ENCODE results near the gene ISM2. TPM values are rescaled to one million over a fixed set of nuclear protein-coding genes. Genes with fewer than 3 reads are reported as not detected.

ISM2 gene
- total RNA-seq, 1 donor from 2014 or later, result not detected

DNA sequence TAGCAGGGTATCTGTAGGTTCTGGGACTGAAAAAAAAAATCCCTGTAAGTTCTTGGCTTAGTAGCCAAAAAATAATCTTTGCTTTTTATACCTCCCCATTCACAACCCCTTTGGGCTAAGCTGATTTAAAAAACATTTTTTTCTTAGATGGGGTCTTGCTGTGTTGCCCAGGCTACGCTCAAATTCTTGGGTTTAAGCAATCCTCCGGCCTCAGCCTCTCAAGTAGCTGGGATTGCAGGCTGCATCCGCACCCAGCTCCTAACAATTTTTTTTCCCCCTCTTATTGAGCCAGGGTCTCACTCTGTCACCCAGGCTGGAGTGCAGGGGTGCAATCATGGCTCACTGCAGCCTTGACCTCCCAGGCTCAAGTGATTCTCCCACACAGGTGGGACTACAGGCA is 9.1 kb upstream of the ISM2 start:
- DNase-seq, result no peak

DNA sequence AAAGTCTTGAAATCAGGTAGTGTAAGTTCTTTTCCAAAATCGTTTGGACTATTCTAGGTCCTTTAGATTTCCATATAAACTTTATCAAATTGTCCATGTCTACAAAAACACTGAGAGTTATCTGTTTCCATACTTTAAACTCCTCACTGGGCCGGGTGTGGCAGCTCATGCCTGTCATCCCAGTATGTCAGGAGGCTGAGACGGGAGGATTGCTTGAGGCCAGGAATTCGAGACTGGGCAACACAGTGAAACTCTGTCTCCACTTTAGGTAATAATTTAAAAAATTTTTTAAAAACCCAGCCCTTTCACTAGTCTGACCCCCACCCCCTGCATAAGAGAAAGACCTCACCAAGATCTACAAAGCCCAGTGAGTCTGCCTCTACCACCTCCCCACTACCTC is 6.4 kb upstream of the ISM2 start:
- no peak for DNase-seq

DNA sequence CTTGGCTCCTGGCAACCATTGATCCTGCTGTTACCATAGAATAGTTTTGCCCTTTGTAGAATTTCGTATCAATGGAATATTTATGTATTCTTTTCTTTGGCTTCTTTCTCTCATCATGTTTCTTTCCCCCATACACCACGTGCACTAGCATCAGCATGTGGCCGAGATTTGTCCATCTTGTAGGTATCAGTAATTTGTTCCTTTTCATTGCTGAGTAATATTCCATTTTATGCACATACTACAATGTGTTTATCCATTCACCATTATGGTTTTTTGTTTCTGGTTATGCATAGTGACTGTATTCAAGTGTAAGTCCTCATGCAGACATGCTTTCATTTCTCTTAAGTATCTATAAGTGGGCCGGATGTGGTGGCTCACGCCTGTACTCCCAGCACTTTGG is 4.5 kb upstream of the ISM2 start:
- no peak for DNase-seq

DNA sequence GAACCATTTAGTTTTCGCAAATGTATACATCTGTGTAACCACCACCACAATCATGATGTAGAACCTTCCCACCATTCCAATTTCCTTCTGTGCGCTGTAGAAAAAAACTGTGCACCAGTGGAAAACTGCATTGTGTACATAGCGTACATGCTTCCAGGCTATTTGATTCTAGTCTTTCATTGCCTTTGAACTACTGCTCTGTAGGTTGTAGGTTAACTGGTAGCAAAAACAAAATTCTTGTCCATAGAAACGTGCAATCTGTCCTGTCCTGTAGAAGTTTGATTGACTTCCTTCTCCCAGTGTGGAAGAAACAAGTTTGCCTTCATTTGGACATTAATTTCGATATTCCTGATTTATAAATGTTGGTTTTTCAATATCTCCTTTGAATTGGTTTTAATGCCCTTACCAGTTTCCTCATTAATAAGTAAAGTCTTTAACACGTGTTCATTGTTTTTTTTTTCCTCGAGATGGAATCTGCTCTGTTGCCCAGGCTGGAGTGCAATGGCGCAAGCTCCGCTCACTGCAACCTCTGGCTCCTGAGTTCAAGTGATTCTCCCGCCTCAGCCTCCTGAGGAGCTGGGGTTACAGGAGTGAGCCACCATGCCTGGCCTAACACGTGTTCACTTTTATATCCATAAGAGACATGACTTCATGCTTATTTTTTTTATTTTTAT is 3.6 kb upstream of the ISM2 start:
- no peak for DNase-seq

DNA sequence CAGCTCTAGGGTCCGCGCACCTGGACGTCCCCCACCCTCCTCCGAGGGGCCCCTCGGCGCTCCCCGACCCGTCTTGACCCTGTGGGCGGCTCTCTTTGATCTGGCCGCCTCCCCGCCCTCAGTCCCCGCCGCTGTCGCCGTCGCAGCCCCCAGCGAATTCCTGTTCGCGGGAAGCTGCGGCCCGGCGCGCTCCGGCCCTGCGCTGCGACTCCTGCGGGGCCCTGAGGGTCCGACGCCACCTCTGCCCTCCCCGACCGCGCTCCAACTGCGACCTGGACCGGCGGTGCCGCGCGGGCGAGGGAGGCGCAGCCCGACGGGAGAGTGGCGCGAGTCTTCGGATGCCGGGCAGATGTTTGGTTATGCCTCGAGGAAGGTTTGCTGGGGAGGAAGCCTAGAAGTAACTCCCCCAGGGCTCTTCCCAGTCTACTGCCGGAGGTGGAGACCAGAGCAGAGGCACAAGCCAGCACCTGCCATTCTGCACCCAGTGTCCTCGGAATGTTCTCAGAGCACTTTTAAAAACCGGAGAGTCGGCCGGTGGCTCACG is 440 bp upstream of the ISM2 start:
- DNase-seq, result no peak

DNA sequence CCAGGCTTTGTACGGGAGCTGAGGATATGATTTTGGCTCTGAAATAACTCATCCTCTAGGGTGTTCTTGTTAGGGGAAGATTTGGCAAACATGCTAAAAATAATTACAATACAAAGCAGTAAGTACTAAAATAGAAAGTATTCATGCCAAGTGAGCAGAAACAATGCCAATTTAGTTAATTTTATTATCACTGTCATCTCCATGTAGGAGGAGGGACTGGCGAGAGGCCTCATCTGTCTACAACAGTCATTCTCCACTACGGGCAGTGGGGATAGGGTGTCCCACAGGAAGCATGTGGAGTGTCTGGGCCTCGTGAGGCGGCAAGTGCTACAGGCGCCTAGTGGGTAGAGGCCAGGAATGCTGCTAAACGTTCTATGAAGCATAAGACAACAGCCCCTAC is 3.3 kb downstream of the ISM2 start:
- DNase-seq, result no peak

DNA sequence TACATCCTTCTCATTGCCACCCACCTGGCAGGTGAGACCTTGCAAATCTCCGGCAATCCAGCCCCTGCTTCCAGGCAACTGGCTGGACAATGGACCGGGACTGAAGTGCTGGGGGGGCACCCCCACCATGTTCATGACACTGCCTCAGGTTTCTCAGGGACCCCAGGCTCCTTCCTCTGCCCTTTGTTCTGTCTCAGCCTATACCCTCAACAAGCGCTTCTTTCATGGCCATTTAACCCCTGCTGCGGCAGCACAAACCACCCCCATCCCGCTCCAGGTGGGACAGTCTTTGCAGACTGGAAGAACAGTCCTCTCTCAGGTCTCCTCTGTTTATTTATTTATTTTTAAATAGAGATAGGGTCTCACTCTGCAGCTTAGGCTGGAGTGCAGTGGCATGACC is 7.6 kb downstream of the ISM2 start:
- DNase-seq, result no peak

DNA sequence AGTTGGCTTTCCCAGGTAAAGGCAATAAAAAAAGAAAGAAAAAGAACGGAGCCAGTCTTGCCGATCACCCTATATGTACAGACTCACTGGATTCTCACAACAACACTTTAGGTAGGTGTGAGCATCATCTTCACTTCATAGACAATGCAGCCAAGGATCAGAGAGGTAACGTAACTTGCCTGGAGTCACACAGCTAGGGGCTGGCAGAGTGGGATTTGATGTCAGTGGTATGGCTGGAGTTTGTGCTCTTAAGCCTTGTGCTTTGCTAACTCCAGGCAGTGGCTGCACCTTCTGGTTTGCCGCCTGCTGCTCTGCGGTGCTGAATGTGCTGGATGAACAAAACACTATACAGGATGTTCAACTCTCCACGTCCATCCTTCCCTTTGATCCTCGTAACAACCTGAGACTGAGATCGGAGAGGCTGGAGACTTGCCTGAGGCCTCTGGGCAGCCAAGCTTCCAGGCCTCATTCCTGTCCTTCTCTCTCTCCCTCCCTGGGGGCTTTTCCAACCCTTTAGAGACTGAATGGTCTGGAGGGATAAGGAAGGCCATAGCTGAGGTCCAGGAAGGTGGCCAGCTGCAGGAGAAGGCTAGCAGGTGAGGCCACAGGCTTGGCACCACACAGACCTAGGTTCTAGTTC is 8.1 kb downstream of the ISM2 start:
- no peak for DNase-seq

DNA sequence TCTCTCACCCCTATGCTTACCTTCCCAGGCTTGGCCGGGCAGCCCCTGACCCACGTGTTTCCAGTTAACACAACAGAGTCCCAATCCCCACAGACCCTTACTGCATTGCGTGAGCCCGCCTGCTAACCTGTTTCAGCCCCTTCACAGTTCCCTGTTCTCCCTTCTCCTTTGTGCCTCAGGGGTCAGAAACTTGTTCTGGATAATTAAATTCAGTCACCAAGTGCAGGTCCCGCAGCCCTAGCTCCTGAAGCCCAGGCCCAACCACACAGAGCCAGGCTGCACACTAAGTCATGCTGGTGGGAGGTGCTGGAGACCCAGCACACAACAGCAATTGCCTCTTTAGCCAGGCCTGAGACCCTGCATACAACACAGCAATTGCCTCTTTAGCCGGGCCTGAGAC is 9.6 kb downstream of the ISM2 start:
- no peak for DNase-seq

DNA sequence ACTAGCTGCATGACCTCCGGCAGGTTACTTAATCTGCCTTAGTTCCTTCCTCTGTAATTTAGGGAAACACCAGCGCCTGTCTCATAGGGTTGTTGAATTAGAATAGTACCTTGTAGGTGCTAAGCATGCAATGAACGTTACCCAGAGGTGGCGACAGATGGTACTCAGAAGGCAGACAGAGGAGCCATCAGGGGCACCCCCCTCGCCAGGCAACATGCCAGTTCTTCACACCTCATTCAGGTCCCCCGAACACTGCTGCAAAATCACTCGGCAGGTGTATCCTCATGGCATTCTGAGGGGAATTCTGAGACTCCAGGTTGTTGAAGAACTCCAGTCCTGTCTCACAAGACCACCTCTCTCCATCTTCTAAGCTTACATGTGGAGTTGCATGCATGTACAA is 10.1 kb downstream of the ISM2 start:
- no peak for DNase-seq

DNA sequence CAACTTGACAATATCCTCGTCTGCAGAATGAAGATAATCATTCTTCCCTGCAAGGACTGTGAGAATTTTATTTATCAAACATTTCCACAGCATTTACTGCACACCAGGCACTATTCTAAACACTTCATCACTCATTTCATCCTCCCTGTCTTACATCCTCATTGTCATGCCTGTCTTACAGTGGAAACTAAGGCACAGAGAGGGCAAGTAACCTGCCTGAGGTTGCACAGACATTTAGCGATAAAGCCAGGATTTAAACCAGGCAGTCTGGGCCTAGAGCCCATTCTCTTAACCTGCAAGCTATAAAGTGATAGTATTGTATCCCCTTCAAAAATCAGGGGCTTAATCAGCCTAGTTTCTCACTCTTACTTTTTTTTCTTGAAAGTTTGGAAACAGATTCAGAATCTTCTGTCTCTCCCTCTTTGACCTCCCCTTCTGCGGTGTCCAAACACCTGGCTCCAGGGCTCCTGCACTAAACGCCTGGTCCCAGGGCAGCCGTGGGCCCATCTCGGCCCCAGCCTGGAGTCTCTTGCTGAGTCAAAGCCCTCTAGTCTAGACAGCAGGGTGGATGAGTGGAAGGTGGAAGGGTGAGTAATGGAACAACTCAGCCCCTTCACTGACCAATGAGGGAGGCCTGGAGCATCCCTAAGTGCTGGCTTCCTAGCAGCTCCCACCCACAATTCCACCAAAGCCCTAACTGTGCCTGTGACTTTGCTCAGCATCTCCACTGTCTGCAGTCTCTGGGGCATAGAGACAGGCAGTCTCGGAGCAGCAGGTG is 12.5 kb downstream of the ISM2 start:
- DNase-seq, result no peak

DNA sequence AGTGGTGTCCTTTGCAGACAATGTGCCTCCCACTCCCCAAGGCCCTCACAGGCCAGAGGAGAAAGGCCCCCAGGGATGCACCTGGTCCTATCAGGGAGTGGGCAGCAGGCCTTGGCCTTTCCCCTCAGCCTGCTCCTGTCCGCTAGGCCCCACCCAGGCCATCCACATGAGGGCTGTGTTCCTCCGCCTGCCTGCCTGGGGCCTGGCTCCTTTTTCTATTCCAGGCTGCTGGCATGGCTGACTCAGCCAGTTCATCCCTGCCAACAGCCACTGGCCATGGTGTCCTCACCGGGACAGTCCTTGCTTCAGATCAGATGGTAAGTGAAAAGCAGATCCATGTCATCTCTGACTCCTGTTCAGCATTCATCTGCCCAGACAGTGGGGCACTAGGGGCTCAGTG is 13.4 kb downstream of the ISM2 start:
- no peak for DNase-seq

DNA sequence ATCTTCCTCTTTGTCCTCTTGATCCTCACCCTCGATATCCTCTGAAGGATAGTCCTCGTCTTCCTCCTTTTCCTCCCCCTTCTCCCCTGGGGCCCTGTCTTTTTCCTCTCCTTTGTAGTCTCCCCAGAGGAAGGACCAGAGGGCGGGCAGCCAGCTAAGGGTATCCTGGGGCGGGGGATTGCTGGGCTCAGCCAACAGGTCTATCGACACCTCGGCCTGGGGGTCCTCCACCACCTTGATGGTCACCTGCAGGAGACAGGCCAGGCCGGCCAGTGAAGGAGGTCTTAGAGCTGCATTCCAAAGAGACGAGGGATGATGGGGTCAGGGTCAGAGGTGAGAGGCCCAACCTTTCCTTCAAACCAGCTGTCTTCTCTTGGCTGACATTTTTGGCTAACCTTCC is 16.2 kb downstream of the ISM2 start:
- DNase-seq, result no peak

DNA sequence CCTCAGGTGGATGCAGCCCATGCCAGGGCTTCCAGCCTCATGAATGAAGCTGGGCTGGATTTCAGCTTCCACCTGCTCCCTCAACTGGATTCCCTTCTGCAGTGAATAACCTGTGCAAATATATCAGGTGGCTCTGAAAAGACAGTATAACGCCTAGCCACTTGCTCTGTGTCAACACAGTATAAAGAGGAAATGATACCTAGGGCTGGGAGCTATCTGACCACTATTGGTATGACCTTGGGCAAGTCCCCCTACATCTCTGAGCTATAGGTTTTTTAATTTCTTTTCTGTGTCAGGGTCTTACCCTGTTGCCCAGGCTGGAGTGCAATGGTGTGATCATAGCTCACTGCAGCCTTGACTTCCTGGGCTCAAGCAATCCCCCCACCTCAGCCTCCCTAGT is 19.8 kb downstream of the ISM2 start:
- no peak for DNase-seq

DNA sequence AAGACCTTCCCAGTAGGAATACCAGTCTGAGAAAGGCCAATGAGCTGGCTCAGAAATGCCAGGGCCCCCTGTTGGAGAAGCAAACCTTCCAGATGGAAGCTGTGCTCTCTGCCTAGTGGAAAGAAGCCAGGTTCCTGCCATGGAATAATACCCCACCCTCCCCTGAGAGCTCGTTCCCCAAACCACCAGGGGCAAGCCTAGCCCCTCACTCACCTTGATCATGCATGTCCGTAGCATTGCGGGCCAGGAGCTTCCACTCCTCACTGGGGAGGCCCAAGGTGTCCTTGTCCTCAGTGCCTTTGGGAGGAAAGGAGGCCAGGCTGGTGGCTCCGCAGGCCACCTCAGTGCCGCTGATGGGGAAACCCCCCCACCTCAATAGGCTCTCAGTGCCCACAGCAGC is 20.6 kb downstream of the ISM2 start:
- DNase-seq, result no peak

DNA sequence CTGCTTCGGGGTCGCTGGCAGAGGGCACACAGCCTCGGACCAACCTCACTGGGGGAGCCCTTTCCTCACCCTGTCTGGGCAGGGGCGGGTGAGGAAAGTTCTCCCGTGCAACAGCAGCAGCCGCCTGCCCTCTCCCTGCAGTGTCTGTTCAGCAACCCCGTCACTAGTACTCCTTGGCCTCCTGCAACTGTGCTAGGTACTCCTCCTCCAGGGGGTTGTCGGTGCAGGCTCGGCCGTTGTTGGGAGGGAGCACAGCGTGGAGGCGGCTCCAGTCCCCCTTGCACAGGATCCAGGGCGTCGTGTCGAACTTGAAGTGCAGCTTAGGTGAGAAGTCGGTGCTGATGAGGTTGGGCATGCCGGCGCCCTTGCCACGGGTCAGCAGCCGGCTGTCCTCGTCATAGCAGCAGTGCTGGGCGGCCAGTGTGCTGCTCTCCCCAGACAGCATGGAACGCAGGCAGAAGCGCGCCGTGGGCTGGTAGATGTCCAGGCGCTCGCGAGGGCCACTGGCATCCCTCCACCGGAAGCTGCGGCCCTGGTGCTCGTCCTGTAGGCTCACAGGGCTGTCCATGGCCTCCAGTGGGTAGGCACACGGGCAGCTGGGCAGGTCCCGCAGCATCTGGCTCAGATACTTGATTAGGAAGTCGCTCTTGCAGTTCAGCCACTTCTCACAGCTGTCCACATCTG is 23.0 kb downstream of the ISM2 start:
- no peak for DNase-seq

DNA sequence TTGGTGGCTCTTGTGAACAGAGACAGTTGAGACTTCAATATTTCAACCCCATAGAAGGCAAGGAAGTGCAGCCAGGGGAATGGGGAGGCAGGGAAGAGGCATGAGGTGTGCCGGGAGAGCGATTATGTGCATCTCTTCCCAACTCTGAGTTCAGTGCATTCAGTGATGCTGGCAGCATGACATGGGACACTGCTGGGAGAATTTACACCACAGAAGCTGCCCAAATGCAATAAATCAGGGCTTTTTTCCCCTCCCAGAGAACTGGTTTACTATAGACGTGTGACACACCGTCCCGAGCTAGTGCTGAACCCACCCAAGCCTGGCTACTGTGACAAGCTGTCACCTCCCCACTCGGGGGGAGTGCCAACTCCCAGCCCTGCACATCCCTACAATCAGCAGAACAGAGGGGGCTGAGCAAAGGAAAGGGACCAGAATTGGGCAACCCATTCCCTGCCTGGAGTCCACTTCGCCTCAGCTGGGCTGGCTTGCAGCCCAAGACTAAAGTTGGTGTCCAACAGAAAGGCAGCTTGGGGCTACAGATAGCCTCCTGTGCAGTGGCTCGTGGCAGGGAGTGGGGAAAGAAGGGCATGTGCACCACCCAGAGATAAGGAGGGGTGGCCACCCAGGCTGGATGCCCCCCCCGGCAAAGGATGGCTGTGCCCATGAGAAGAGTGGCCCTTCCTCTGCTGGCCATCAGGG is 24.0 kb downstream of the ISM2 start:
- DNase-seq, result no peak

DNA sequence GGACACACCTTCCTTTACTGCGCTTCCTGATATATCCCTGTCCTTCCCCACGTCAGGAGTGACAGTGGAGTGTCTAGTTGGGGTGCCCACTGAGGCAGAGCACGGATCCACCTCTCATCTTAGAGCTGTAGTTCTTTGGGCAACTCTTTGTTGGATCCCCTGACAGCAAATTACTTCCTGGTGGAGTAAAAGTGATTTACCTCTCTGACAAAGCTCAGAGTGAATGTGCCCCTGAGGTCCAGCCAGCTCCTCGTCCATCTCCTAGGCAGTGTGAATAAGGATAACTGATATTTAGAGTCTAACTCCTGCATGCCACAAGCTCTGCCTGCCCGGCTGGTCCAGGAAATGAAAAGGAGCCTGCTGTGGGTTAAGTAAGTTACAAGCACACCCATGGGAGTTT is 24.7 kb downstream of the ISM2 start:
- no peak for DNase-seq

DNA sequence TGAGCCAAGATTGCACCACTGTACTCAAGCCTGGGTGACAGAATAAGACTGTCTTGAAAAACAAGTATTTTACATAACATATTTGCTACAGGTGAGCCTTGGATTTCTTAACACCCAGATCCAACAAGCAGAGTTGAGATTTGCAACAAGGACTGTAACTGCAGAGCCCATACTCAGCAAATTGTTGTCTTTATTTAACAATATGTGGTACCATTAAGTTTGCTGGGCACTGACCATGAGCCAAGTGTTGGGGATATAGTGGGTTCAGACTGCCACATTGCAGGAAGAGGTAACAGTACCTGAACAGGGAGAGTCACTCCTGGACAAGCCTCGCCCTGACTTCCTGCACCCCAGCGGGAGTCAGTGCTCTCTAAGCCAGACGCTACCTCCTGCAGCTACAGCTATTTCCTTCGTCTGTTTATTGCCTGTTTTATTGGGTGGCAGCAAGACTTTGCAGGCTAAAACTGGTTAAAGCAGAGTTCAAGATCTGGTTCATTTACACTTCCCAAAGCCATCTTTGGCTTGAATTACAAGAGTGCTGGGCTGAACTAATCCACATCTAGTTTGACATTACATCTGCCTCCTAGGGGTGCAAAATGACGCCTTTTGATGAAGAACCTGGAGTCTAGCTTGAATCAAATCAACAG is 28.3 kb downstream of the ISM2 start:
- no peak for DNase-seq

DNA sequence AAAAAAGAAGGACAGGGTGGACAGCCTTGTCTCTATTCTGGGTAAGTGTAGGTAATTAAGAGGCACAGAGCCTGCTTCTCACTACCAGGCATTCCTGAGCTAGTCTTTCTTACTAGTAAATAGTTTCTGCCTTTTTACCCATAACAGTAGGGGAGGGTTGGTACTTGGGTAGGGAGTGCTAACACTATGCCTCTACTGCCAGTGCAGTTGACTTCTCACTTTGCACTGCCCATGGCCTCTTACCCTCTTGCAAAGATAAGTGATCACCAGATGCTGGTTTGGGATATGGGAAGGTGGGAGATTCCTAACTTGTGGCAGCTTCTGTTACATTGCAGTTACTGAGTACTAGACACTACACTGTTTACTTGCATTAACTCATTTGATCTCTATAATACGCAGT is 29.1 kb downstream of the ISM2 start:
- no peak for DNase-seq

DNA sequence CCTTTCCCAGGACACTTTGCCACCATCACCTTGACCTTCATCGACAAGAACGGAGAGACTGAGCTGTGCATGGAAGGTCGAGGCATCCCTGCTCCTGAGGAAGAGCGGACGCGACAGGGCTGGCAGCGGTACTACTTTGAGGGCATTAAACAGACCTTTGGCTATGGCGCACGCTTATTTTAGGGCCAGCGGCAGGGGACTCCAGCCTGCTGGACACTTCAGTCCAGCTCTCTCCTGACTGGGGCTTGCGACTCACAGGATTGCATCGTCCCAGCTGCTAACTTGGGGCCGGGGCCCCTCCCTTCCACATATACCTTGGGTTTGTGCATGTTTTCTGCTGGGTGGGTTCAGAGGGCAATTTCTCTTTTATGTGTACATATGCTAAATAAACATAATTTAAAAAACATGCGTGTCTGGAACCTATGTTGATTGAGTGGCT is 29.5 kb downstream of the ISM2 start:
- no peak for DNase-seq

DNA sequence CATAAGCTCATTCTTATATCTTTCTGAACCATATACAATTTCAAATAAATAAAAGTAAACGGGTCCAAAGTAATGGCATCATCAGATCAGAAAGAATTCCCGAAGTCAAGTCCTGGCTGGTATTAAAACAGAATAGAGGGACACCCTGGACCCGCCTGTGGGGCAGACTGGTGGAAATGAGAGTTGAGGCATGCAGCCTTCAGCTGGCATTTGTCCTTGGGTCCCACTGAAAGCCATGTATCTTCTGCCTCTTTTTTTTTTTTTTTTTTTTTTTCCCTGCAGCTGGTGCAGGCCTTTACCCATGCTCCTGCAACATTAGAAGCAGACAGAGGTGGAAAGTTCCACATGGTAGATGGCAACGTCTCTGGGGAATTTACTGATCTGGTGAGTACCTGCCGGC is 30.8 kb downstream of the ISM2 start:
- no peak for DNase-seq
